Liver (tissue), 9 donors: ENCODE data around the gene SLC25A21. TPM values are rescaled to one million over a fixed set of nuclear protein-coding genes. Genes with fewer than 3 reads are reported as not detected.

Source experiments
- DNase-seq: peaks from one replicate; pipeline ENCODE4 v3.0.0-alpha.2; 2017; ENCODE audit warnings: low spot score
- H3K27ac ChIP-seq, 2 donors: one replicate each; pipeline ENCODE4 v1.7.0; 2013; ENCODE audit warnings: inconsistent platforms in 2 of 2, low read length in 2 of 2, control low read depth in 1 of 2, low read depth in 1 of 2, mild to moderate bottlenecking in 1 of 2
- H3K27me3 ChIP-seq, 4 donors: one replicate each; pipeline versions ENCODE4 v1.6.1 to v1.7.0; 2013; ENCODE audit warnings: low read length in 3 of 4, inconsistent platforms in 1 of 4, mild to moderate bottlenecking in 1 of 4, moderate library complexity in 1 of 4; ENCODE audit not compliant: control insufficient read depth in 4 of 4, insufficient read depth in 4 of 4
- H3K36me3 ChIP-seq, 4 donors: one replicate each; pipeline versions ENCODE4 v1.6.1 to v1.7.0; 2013; ENCODE audit warnings: low read length in 3 of 4, mild to moderate bottlenecking in 3 of 4, low read depth in 1 of 4, moderate library complexity in 1 of 4; ENCODE audit not compliant: control insufficient read depth in 4 of 4, insufficient read depth in 3 of 4
- H3K4me1 ChIP-seq, 4 donors: one replicate each; pipeline versions ENCODE4 v1.6.1 to v1.7.0; 2013; ENCODE audit warnings: low read length in 3 of 4, mild to moderate bottlenecking in 3 of 4, moderate library complexity in 1 of 4; ENCODE audit not compliant: control insufficient read depth in 4 of 4, insufficient read depth in 4 of 4
- H3K4me3 ChIP-seq, 3 donors: one replicate each; pipeline versions ENCODE4 v1.6.1 to v1.7.0; 2013; ENCODE audit warnings: low read length in 3 of 3, control low read depth in 1 of 3, low read depth in 1 of 3, mild to moderate bottlenecking in 1 of 3
- H3K9ac ChIP-seq, 2 donors: one replicate each; pipeline ENCODE4 v1.7.0; 2013; ENCODE audit warnings: low read length in 2 of 2, mild to moderate bottlenecking in 2 of 2, moderate library complexity in 2 of 2, control low read depth in 1 of 2, low read depth in 1 of 2
- H3K9me3 ChIP-seq, 4 donors: one replicate each; pipeline versions ENCODE4 v1.6.1 to v1.7.0; 2013; ENCODE audit warnings: low read length in 3 of 4; ENCODE audit not compliant: control insufficient read depth in 4 of 4
- EGR1 ChIP-seq, 2 donors: IDR thresholded peaks; 2 replicates each; pipeline ENCODE4 v1.6.1; 2016 to 2018; ENCODE audit warnings: antibody characterized with exemption in 2 of 2, low read depth in 2 of 2
- FOXA1 ChIP-seq: IDR thresholded peaks from 2 replicates; pipeline ENCODE4 v1.6.1; 2016; ENCODE audit warnings: antibody characterized with exemption
- FOXA2 ChIP-seq: IDR thresholded peaks from 2 replicates; pipeline ENCODE4 v1.6.1; 2016; ENCODE audit warnings: antibody characterized with exemption
- GABPA ChIP-seq, 2 donors: IDR thresholded peaks in 1 of 2; conservative IDR thresholded peaks in 1 of 2; 2 replicates each; pipeline ENCODE4 v1.6.1; 2016; ENCODE audit warnings: antibody characterized with exemption in 2 of 2, mild to moderate bottlenecking in 1 of 2, moderate library complexity in 1 of 2
- HNF4A ChIP-seq, 2 donors: conservative IDR thresholded peaks; 2 replicates each; pipeline ENCODE4 v1.6.1; 2016; ENCODE audit warnings: antibody characterized with exemption in 2 of 2, mild to moderate bottlenecking in 2 of 2
- HNF4G ChIP-seq: IDR thresholded peaks from 2 replicates; pipeline ENCODE4 v1.6.1; 2016; ENCODE audit warnings: antibody characterized with exemption
- JUND ChIP-seq, 2 donors: IDR thresholded peaks; 2 replicates each; pipeline ENCODE4 v1.6.1; 2016; ENCODE audit warnings: antibody characterized with exemption in 2 of 2
- NR2F2 ChIP-seq: IDR thresholded peaks from 2 replicates; pipeline ENCODE4 v1.6.1; 2016; ENCODE audit warnings: antibody characterized with exemption
- RAD21 ChIP-seq, 2 donors: IDR thresholded peaks; 2 replicates each; pipeline ENCODE4 v1.6.1; 2016; ENCODE audit warnings: antibody characterized with exemption in 2 of 2, mild to moderate bottlenecking in 2 of 2
- RXRA ChIP-seq, 2 donors: IDR thresholded peaks; 2 replicates each; pipeline ENCODE4 v1.6.1; 2017 to 2018; ENCODE audit warnings: antibody characterized with exemption in 2 of 2, mild to moderate bottlenecking in 1 of 2
- SP1 ChIP-seq: IDR thresholded peaks from 2 replicates; pipeline ENCODE4 v1.6.1; 2018; ENCODE audit warnings: antibody characterized with exemption, mild to moderate bottlenecking
- TAF1 ChIP-seq: conservative IDR thresholded peaks from 2 replicates; pipeline ENCODE4 v1.6.1; 2016; ENCODE audit warnings: antibody characterized with exemption, mild to moderate bottlenecking
- YY1 ChIP-seq: IDR thresholded peaks from 2 replicates; pipeline ENCODE4 v1.6.1; 2016; ENCODE audit warnings: antibody characterized with exemption, mild to moderate bottlenecking
- WGBS: extraction: QIAGEN DNeasy Blood & Tissue Kit; methylation state at CpG from one replicate; pipeline ENCODE4 v1.1.7; 2013; 5-methylcytosine and 5-hydroxymethylcytosine counted together
- polyA plus RNA-seq, 2 donors: library from polyadenylated mRNA; stranded (reverse) in 1 of 2; unstranded in 1 of 2; fragments of 200-250 nt in 1 of 2; fragments of >200 nt in 1 of 2; fragmentation: Nextera tagmentation in 1 of 2; extraction: Ambion mirVana in 1 of 2; gene quantifications; one replicate each; pipeline versions ENCODE4 v1.2.1 to v1.2.3, GENCODE V29; 2013 to 2015
- total RNA-seq, 2 donors: library from RNA; depleted of rRNA; stranded (reverse); fragments of >200 nt; gene quantifications; one replicate each; pipeline ENCODE4 v1.2.3, GENCODE V29; 2014
- TF ChIP-seq, protein P1 (sequence below): IDR thresholded peaks from 2 replicates; pipeline ENCODE4 v1.6.1; 2016; ENCODE audit warnings: antibody characterized with exemption, mild to moderate bottlenecking
- TF ChIP-seq, protein P2 (sequence below): IDR thresholded peaks from 2 replicates; pipeline ENCODE4 v1.6.1; 2016; ENCODE audit warnings: antibody characterized with exemption
- TF ChIP-seq, protein P3 (sequence below): IDR thresholded peaks from 2 replicates; pipeline ENCODE4 v1.6.1; 2016; ENCODE audit warnings: antibody characterized with exemption
- TF ChIP-seq, protein P4 (sequence below): IDR thresholded peaks from 2 replicates; pipeline ENCODE4 v1.6.1; 2016; ENCODE audit warnings: antibody characterized with exemption
- TF ChIP-seq, protein P5 (sequence below): fragments of 150-350 bp; IDR thresholded peaks from 2 replicates; pipeline ENCODE4 v1.5.1; 2017; ENCODE audit warnings: improper control_type of control experiment, low read depth, low read length; ENCODE audit not compliant: missing input control
- donor health status: healthy.
- donor health status: healthy.
- donor health status: healthy.
- donor health status: healthy.
- donor health status: healthy.

The SLC25A21 gene
- total and polyA plus RNA-seq, 4 donors: 0.13 to 24.3 (median 0.23) TPM

DNA sequence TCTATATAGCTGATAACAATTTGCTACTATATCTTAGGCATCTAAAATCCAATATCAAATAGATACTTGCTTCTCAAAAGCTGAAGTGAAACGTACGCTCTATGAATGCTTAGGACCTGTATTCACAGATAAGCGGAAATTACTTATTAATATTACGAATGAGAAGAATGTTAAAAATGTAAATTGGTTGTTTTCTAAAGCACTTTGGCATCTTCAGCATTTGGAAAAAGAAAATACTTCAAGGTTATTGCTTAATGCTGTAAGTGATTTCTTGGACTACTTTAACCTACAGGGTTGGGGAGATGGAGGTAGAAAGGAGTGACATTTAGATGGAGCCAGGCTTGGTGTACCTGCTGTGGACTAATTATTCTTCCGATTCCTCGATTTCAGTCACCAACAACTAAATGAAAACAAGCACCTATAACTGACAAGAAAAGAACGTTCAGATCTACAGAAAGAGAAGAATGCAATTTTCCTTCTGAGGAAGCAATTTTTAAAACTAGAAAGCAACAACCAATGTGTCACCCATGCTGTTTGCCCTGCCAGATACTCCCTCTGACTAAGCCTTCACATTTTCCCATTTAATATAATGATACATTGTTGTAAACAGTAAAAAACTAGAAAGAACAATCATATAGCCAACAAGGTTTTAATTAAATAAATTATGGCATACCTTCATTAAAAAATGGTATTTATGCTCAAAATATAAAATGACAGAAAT lies 49.3 kb downstream of the SLC25A21 start:
- DNase-seq: no peak
- Histone ChIP-seq H3K9ac (no peak overlapping the region), H3K9me3 (peaks cover 0 to 6% (median 2%) of the 10 kb centered on the region in 4 donors), H3K27me3 (no peaks in the 10 kb centered on the region), H3K4me1 (no peaks in the 10 kb centered on the region), H3K36me3 (no peaks in the 10 kb centered on the region), H3K4me3 (no peak overlapping the region), H3K27ac (no peak overlapping the region)
- 89% methylated on average over 7 of the region's 7 CpGs for WGBS
- TF ChIP-seq SP1: no peak
- TF ChIP-seq, protein P1, sequence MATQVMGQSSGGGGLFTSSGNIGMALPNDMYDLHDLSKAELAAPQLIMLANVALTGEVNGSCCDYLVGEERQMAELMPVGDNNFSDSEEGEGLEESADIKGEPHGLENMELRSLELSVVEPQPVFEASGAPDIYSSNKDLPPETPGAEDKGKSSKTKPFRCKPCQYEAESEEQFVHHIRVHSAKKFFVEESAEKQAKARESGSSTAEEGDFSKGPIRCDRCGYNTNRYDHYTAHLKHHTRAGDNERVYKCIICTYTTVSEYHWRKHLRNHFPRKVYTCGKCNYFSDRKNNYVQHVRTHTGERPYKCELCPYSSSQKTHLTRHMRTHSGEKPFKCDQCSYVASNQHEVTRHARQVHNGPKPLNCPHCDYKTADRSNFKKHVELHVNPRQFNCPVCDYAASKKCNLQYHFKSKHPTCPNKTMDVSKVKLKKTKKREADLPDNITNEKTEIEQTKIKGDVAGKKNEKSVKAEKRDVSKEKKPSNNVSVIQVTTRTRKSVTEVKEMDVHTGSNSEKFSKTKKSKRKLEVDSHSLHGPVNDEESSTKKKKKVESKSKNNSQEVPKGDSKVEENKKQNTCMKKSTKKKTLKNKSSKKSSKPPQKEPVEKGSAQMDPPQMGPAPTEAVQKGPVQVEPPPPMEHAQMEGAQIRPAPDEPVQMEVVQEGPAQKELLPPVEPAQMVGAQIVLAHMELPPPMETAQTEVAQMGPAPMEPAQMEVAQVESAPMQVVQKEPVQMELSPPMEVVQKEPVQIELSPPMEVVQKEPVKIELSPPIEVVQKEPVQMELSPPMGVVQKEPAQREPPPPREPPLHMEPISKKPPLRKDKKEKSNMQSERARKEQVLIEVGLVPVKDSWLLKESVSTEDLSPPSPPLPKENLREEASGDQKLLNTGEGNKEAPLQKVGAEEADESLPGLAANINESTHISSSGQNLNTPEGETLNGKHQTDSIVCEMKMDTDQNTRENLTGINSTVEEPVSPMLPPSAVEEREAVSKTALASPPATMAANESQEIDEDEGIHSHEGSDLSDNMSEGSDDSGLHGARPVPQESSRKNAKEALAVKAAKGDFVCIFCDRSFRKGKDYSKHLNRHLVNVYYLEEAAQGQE: no peak
- TF ChIP-seq RAD21 (IDR thresholded peaks at IDR 0.05): no peak
- TF ChIP-seq FOXA1: no peak
- no peak for TF ChIP-seq TAF1
- no peak for TF ChIP-seq HNF4G
- no peak for TF ChIP-seq NR2F2
- TF ChIP-seq YY1: no peak
- TF ChIP-seq JUND (IDR thresholded peaks at IDR 0.05): no peak

DNA sequence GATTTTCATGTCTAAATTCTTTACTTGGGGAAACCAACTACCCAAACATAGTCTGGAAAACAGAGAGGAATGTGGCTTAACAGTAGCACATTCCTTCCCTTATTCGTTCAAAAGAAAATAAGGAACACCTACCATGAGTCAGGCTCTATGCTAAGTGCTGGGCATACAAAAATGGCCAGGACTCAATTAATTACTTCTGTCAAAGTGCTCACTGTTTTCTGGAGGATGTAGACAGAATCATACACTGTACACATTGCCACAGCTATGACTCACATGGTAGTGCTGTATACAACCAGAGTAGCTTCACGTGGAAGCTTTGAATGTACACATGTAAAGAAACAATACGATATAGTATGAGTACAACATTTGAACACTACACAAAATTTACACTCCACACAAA lies 50.1 kb downstream of the SLC25A21 start:
- Histone ChIP-seq H3K4me3 (no peak overlapping the region), H3K9ac (no peak overlapping the region), H3K36me3 (no peaks in the 10 kb centered on the region), H3K9me3 (peaks cover 0 to 8% (median 2%) of the 10 kb centered on the region in 4 donors), H3K27ac (no peak overlapping the region), H3K27me3 (no peaks in the 10 kb centered on the region), H3K4me1 (no peaks in the 10 kb centered on the region)
- TF ChIP-seq, protein P2, sequence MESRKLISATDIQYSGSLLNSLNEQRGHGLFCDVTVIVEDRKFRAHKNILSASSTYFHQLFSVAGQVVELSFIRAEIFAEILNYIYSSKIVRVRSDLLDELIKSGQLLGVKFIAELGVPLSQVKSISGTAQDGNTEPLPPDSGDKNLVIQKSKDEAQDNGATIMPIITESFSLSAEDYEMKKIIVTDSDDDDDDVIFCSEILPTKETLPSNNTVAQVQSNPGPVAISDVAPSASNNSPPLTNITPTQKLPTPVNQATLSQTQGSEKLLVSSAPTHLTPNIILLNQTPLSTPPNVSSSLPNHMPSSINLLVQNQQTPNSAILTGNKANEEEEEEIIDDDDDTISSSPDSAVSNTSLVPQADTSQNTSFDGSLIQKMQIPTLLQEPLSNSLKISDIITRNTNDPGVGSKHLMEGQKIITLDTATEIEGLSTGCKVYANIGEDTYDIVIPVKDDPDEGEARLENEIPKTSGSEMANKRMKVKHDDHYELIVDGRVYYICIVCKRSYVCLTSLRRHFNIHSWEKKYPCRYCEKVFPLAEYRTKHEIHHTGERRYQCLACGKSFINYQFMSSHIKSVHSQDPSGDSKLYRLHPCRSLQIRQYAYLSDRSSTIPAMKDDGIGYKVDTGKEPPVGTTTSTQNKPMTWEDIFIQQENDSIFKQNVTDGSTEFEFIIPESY: no peak
- TF ChIP-seq HNF4G (no peak), SP1 (no peak), TAF1 (no peak), NR2F2 (no peak), FOXA1 (no peak), RXRA (IDR thresholded peaks at IDR 0.05) (no peak), EGR1 (IDR thresholded peaks at IDR 0.05; ENCODE audit: low read depth in 2 of 2) (no peak), JUND (IDR thresholded peaks at IDR 0.05) (no peak), RAD21 (IDR thresholded peaks at IDR 0.05) (no peak), YY1 (no peak), HNF4A (conservative IDR thresholded peaks at IDR 0.05) (no peak), FOXA2 (no peak), GABPA (IDR thresholded peaks at IDR 0.05 in 1 of 2, conservative IDR thresholded peaks at IDR 0.05 in 1 of 2) (no peak)
- TF ChIP-seq, protein P3, sequence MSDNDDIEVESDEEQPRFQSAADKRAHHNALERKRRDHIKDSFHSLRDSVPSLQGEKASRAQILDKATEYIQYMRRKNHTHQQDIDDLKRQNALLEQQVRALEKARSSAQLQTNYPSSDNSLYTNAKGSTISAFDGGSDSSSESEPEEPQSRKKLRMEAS: no peak
- TF ChIP-seq, protein P4, sequence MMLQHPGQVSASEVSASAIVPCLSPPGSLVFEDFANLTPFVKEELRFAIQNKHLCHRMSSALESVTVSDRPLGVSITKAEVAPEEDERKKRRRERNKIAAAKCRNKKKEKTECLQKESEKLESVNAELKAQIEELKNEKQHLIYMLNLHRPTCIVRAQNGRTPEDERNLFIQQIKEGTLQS: no peak
- TF ChIP-seq, protein P5, sequence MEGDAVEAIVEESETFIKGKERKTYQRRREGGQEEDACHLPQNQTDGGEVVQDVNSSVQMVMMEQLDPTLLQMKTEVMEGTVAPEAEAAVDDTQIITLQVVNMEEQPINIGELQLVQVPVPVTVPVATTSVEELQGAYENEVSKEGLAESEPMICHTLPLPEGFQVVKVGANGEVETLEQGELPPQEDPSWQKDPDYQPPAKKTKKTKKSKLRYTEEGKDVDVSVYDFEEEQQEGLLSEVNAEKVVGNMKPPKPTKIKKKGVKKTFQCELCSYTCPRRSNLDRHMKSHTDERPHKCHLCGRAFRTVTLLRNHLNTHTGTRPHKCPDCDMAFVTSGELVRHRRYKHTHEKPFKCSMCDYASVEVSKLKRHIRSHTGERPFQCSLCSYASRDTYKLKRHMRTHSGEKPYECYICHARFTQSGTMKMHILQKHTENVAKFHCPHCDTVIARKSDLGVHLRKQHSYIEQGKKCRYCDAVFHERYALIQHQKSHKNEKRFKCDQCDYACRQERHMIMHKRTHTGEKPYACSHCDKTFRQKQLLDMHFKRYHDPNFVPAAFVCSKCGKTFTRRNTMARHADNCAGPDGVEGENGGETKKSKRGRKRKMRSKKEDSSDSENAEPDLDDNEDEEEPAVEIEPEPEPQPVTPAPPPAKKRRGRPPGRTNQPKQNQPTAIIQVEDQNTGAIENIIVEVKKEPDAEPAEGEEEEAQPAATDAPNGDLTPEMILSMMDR: no peak
- TF ChIP-seq, protein P1: no peak
- 86% methylated on average over 3 of the region's 3 CpGs for WGBS
- DNase-seq: no peak
